Upper lobe of left lung (tissue), 6 donors: ENCODE results near the gene PRAMEF1. TPM values are rescaled to one million over a fixed set of nuclear protein-coding genes. Genes with fewer than 3 reads are reported as not detected.

Experiments
- ATAC-seq, 2 donors: fragments of 200-7000 bp; cut with Tn5 transposase; one replicate each; pipeline ENCODE4 v1.9.1; 2022; ENCODE audit warnings: mild to moderate bottlenecking in 2 of 2, moderate library complexity in 2 of 2; ENCODE audit not compliant: low FRiP score in 2 of 2
- DNase-seq, 2 donors: peaks; one replicate each; pipeline ENCODE4 v3.0.0-alpha.2; 2019 to 2020
- H3K27ac ChIP-seq, 4 donors: fragments of 200-600 bp; sonication (generic); one replicate each; pipeline ENCODE4 v1.5.1; 2016 to 2019
- H3K27me3 ChIP-seq, 4 donors: fragments of 200-600 bp; sonication (generic); one replicate each; pipeline ENCODE4 v1.5.1; 2017 to 2019
- H3K36me3 ChIP-seq, 4 donors: fragments of 200-600 bp; sonication (generic); one replicate each; pipeline ENCODE4 v1.5.1; 2016 to 2019
- H3K4me1 ChIP-seq, 4 donors: fragments of 200-600 bp; sonication (generic); one replicate each; pipeline ENCODE4 v1.5.1; 2018 to 2019
- H3K4me3 ChIP-seq, 4 donors: fragments of 200-600 bp; sonication (generic); one replicate each; pipeline ENCODE4 v1.5.1; 2017 to 2019; ENCODE audit warnings: mild to moderate bottlenecking in 2 of 4, moderate library complexity in 1 of 4
- H3K9me3 ChIP-seq, 4 donors: fragments of 200-600 bp; sonication (generic); one replicate each; pipeline ENCODE4 v1.5.1; 2018 to 2019
- CTCF ChIP-seq, 6 experiments: fragments of 450-650 bp in 4 of 6; fragments of 200-600 bp in 2 of 6; sonication (generic) in 2 of 6; IDR thresholded peaks; one replicate each; pipeline ENCODE4 v1.5.1; 2016 to 2019; ENCODE audit warnings: antibody characterized with exemption in 6 of 6
- EP300 ChIP-seq, 4 donors: sonication (generic); formaldehyde crosslinking; IDR thresholded peaks; one replicate each; pipeline ENCODE4 v1.5.1; 2017; ENCODE audit warnings: antibody characterized with exemption in 4 of 4, control low read depth in 2 of 4
- POLR2A ChIP-seq, 4 donors: fragments of 450-650 bp; IDR thresholded peaks; one replicate each; pipeline ENCODE4 v1.5.1; 2016 to 2017; ENCODE audit warnings: antibody characterized with exemption in 4 of 4, mild to moderate bottlenecking in 2 of 4
- POLR2AphosphoS5 ChIP-seq, 2 donors: sonication (generic); formaldehyde crosslinking; IDR thresholded peaks; one replicate each; pipeline ENCODE4 v1.5.1; 2017; ENCODE audit warnings: antibody characterized with exemption in 2 of 2
- WGBS, 2 donors: methylation state at CpG; one replicate each; pipeline ENCODE4 v1.1.5; 2017 to 2018; 5-methylcytosine and 5-hydroxymethylcytosine counted together
- total RNA-seq, 6 donors: library from RNA; depleted of rRNA in 4 of 6; stranded (reverse); fragments of >200 nt in 4 of 6; gene quantifications; one replicate each; pipeline versions ENCODE4 v1.1.0 to v1.2.1, GENCODE V29; 2016 to 2021
- donor health status: DM: no; HTN: no; CAD: no; lungs with moderate emphysema.
- donor health status: DM: no; HTN: yes; CAD: no; lungs with severe emphysema.

Gene PRAMEF1
- total RNA-seq, 6 donors from 2014 or later, result not detected

DNA sequence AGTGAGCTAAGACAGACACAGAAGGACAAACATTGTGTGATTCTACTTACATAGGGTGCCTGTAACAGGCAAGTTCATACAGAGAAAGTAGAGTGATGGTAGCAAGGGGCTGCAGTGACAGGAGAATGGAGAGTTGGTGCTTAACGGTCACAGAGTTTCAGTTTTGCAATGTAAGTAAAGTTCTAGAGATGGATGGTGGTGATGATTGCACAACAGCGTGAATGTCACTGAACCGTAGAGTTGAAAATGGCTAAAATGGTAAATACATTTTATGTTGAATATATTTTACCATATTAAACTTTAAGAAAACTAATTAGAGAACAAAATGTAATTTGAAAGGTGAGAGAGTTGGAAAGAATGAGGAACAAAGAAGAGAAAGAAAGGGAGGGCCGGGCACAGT, 36.5 kb upstream of the PRAMEF1 start:
- WGBS, 2 donors, result 79 to 85% methylated on average over 4 of the region's 4 CpGs
- H3K27me3 ChIP-seq, result no peaks in the 10 kb centered on the region
- H3K36me3 ChIP-seq, result no peaks in the 10 kb centered on the region

DNA sequence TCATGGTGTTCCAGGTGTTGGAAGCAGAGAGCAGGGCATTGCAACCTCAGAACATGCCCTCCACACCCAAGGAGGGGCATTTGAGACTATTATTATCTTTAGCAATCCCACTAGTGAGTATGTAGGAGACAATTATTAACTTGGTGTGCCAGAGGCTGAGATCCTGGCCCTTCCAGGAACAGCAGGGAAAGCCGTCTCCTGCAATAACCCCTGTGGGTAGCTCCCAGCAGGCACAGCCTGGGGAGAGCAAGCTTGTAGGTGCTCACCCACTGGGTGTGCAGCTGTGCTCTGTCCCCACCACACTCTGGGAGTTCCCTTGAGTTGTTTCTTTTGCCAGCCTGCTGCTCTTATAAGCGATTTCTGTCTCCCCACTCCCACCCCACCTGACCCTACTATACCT, 34.9 kb upstream of the PRAMEF1 start:
- Histone ChIP-seq H3K9me3 (no peaks in the 10 kb centered on the region), H3K27ac (no peak overlapping the region), H3K36me3 (no peaks in the 10 kb centered on the region), H3K4me1 (no peaks in the 10 kb centered on the region), H3K27me3 (no peaks in the 10 kb centered on the region), H3K4me3 (no peak overlapping the region)
- 60 to 70% methylated on average over 2 of the region's 2 CpGs for WGBS, 2 donors
- TF ChIP-seq POLR2A (IDR thresholded peaks at IDR 0.05) (no peak), CTCF (IDR thresholded peaks at IDR 0.05) (no peak), EP300 (IDR thresholded peaks at IDR 0.05) (no peak), POLR2AphosphoS5 (IDR thresholded peaks at IDR 0.05) (no peak)
- DNase-seq, result no peak
- no peak for ATAC-seq

More for the DNA sequence above, 36.5 kb upstream of the PRAMEF1 start:
- TF ChIP-seq EP300 (IDR thresholded peaks at IDR 0.05) (no peak), POLR2AphosphoS5 (IDR thresholded peaks at IDR 0.05) (no peak), CTCF (IDR thresholded peaks at IDR 0.05) (no peak), POLR2A (IDR thresholded peaks at IDR 0.05) (no peak)
- no peak for ATAC-seq
- no peak overlapping the region for H3K27ac ChIP-seq
- no peaks in the 10 kb centered on the region for H3K4me1 ChIP-seq
- no peak for DNase-seq
- no peak overlapping the region for H3K4me3 ChIP-seq
- H3K9me3 ChIP-seq, result peaks cover under 1 to 5% (median 3%) of the 10 kb centered on the region in 4 donors

GRCh38 chr1:12756768-12757413, 34.3 kb upstream of the PRAMEF1 start:
- H3K27me3 ChIP-seq, result no peaks in the 10 kb centered on the region
- H3K36me3 ChIP-seq, result no peaks in the 10 kb centered on the region
- H3K27ac ChIP-seq, result no peak overlapping the region
- H3K9me3 ChIP-seq, result no peaks in the 10 kb centered on the region
- WGBS, 2 donors, result 80 to 87% methylated on average over 3 to 6 of the region's 6 CpGs
- DNase-seq (no peak), ATAC-seq (no peak)
- TF ChIP-seq POLR2AphosphoS5 (IDR thresholded peaks at IDR 0.05) (no peak), EP300 (IDR thresholded peaks at IDR 0.05) (no peak), POLR2A (IDR thresholded peaks at IDR 0.05) (no peak), CTCF (IDR thresholded peaks at IDR 0.05) (no peak)
- no peak overlapping the region for H3K4me3 ChIP-seq
- no peaks in the 10 kb centered on the region for H3K4me1 ChIP-seq

- TF ChIP-seq EP300 (IDR thresholded peaks at IDR 0.05), result no peak
- no peak for TF ChIP-seq POLR2AphosphoS5 (IDR thresholded peaks at IDR 0.05)
- TF ChIP-seq POLR2A (IDR thresholded peaks at IDR 0.05), result no peak
- no peak for TF ChIP-seq CTCF (IDR thresholded peaks at IDR 0.05)
- no peaks in the 10 kb centered on the region for H3K4me1 ChIP-seq
- no peaks in the 10 kb centered on the region for H3K36me3 ChIP-seq
- no peaks in the 10 kb centered on the region for H3K9me3 ChIP-seq
- ATAC-seq (no peak), DNase-seq (no peak)
- H3K27me3 ChIP-seq, result no peaks in the 10 kb centered on the region
- H3K27ac ChIP-seq, result no peak overlapping the region
- H3K4me3 ChIP-seq, result no peak overlapping the region
- WGBS, 2 donors, result 47 to 74% methylated on average over 6 of the region's 6 CpGs
Measured at GRCh38 chr1:12757836-12758235, 33.4 kb upstream of the PRAMEF1 start.

GRCh38 chr1:12760256-12760795, 30.9 kb upstream of the PRAMEF1 start:
- WGBS, 2 donors, result 58 to 59% methylated on average over 5 to 7 of the region's 7 CpGs
- H3K27ac ChIP-seq, result no peak overlapping the region
- H3K4me1 ChIP-seq, result no peaks in the 10 kb centered on the region
- TF ChIP-seq EP300 (IDR thresholded peaks at IDR 0.05) (no peak), CTCF (IDR thresholded peaks at IDR 0.05) (no peak), POLR2A (IDR thresholded peaks at IDR 0.05) (no peak), POLR2AphosphoS5 (IDR thresholded peaks at IDR 0.05) (no peak)
- no peaks in the 10 kb centered on the region for H3K27me3 ChIP-seq
- DNase-seq (no peak), ATAC-seq (no peak)
- H3K36me3 ChIP-seq, result no peaks in the 10 kb centered on the region
- no peaks in the 10 kb centered on the region for H3K9me3 ChIP-seq
- H3K4me3 ChIP-seq, result no peak overlapping the region
